Activated CD4-positive, alpha-beta T cell treated with anti-CD3 and anti-CD28 coated beads, Interleukin-2, amount 50 U/mL, for 48 hours (primary cell): ENCODE results near the gene CYTH2.
"Not testable (repeated sequence)": the region's sequence is repeated elsewhere in the genome, so short reads cannot be mapped to it uniquely, and the experiment has no call there.

Experiments used
- DNase-seq, 2 experiments: peaks; one replicate each; pipeline ENCODE4 v3.0.0-alpha.2; 2020

The CYTH2 gene

GRCh38 chr19:48478339-48479256 is 9.4 kb downstream of the CYTH2 start:
- DNase-seq, result no peak

GRCh38 chr19:48479686-48480085 is 10.5 kb downstream of the CYTH2 start:
- no peak for DNase-seq

GRCh38 chr19:48480183-48480557 is 11.0 kb downstream of the CYTH2 start:
- peak; percentile 35 to 47 for DNase-seq

GRCh38 chr19:48480558-48481500 is 11.7 kb downstream of the CYTH2 start:
- DNase-seq, result peak; percentile 64 to 65

- no peak for DNase-seq
Observed at GRCh38 chr19:48481846-48482639, 12.9 kb downstream of the CYTH2 start.

- no peak for DNase-seq
Observed at GRCh38 chr19:48483301-48483700, 14.1 kb downstream of the CYTH2 start.

- DNase-seq, result no peak
Observed at GRCh38 chr19:48484247-48484893, 15.2 kb downstream of the CYTH2 start.

- no peak for DNase-seq
Observed at GRCh38 chr19:48484931-48485612, 15.9 kb downstream of the CYTH2 start.

- DNase-seq, result not testable (repeated sequence)
Observed at GRCh38 chr19:48486706-48487105, 17.5 kb downstream of the CYTH2 start.

GRCh38 chr19:48487544-48487943 is 18.4 kb downstream of the CYTH2 start:
- no peak for DNase-seq

- DNase-seq, result no peak
Observed at GRCh38 chr19:48487948-48488347, 18.8 kb downstream of the CYTH2 start.

- not testable (repeated sequence) for DNase-seq
Observed at GRCh38 chr19:48488478-48488877, 19.3 kb downstream of the CYTH2 start.

GRCh38 chr19:48489608-48490216 is 20.5 kb downstream of the CYTH2 start:
- peak; percentile 90 to 91 for DNase-seq

GRCh38 chr19:48490981-48491792 is 22.0 kb downstream of the CYTH2 start:
- peak in 1 of 2 experiments; percentile 50 for DNase-seq

- no peak for DNase-seq
Observed at GRCh38 chr19:48491793-48492123, 22.6 kb downstream of the CYTH2 start.

GRCh38 chr19:48492925-48493717 is 24.0 kb downstream of the CYTH2 start:
- peak; percentile 83 to 86 for DNase-seq

- DNase-seq, result no peak
Observed at GRCh38 chr19:48493718-48494401, 24.7 kb downstream of the CYTH2 start.

- DNase-seq, result no peak
Observed at GRCh38 chr19:48495396-48495795, 26.2 kb downstream of the CYTH2 start.
